GM19240 (cell line): ENCODE results near the gene ORAI2.
"Not testable (repeated sequence)": the region's sequence is repeated elsewhere in the genome, so short reads cannot be mapped to it uniquely, and the experiment has no call there.

Source experiments
- DNase-seq: peaks from one replicate; pipeline ENCODE4 v3.0.0; 2011; ENCODE audit warnings: low spot score; ENCODE audit not compliant: insufficient read length

Gene ORAI2

DNA sequence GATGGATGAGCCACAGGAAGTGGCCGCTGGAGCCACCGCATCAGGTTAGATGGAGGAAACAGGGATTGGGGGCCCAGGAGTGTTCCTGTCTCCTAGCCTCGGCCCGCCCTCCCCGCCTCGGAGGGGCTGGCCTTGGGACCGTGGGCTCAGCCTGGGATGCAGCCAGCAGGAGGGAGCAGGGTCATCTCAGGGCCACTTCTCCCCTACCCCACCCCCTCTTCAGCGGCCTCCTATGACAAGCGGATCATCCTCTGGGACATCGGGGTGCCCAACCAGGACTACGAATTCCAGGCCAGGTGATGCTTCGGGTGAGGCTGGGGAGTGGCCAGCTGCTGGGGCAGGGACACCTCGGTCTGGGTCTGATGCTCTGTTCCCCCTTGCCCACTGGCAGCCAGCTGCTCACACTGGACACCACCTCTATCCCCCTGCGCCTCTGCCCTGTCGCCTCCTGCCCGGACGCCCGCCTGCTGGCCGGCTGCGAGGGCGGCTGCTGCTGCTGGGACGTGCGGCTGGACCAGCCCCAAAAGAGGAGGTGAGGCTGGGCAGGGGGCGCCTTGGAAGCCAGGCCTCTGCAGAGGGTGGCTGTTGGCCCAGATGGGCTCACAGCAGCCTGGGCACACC, 36.1 kb downstream of the ORAI2 start:
- no peak for DNase-seq

- DNase-seq = no peak
Measured at GRCh38 chr7:102469972-102470825, 36.8 kb downstream of the ORAI2 start.

DNA sequence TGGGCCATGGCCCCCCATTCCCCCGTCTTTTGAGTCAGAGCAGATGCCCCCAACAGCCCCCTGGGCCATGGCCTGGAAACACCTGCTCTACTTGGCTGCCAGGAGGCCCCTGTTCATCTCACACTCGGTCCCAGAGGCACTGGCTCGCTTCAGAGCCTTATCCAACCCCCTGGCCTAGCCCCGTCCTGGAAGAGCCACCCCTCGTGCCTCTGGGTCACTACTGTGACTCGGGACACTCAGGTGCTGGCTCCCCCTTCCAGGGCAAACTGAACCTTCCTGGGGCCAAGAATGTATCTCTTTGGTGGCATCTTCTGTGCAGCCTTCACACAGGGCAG, 38.4 kb downstream of the ORAI2 start:
- DNase-seq = no peak

- no peak for DNase-seq
Measured at GRCh38 chr7:102472126-102473041, 39.0 kb downstream of the ORAI2 start.

GRCh38 chr7:102473271-102473991, 40.1 kb downstream of the ORAI2 start:
- DNase-seq = no peak

DNA sequence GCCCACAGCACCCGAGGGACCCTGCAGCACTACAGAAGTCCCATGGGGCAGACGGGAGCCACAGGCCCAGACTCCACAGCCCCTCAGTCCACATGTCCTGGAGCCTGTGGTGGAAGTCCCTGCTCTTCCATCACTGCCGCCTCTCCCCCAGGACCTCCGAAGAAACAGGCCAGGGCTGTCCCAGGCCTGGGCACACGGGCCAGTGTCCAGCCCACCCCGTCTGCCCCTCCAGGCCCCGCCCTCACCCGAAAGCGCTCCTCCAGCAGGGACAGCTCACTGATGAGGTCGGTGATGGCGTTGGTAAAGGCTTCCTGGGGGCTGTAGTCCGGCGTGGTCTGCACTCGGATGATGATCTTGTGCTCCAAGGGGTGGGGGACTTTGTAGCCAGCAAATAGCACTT, 40.7 kb downstream of the ORAI2 start:
- not testable (repeated sequence) for DNase-seq

GRCh38 chr7:102474736-102475435, 41.5 kb downstream of the ORAI2 start:
- DNase-seq = not testable (repeated sequence)

DNA sequence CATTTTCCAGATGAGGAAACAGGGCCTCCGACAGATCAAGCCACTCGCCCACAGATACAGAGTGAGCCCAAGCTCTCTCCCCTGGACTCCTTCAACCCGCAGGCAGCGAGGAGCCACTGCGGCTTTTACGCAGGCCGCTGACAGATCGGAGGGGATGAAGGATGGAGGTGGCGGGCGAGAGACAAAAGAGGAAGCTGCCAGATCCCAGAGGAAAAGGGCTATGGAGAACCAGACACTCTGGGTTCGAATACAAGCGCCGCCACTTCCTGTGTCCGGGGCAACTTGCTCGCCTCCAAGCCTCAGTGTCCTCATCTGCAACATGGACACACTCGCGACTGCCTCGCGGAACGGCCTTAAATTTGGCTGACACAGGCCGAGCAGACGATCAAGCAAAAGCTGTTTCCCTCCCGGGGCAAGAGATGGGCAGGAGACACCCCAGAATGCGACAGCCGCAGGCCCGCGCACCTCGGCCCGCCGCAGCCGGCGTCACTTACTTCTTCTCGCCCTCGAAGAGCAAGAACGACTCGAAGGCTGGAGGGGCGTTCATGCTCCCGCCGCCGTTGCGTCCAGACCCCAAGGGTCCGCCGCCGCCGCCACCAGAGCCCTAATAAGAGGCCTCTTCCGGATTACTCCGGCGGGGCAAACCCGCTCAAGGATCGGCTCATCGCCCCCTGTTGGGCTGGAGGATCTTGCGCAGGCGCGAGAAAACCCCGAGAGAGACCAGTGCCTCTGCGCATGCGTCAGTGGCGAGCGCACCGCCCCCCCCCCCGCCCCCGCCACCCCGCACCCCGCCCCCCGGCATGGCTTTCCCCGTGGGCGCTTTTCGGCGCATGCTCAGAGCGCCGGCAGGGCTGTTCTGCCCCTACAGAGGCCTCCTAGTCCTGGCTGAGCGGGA, 45.2 kb downstream of the ORAI2 start, which contains the start of gene POLR2J:
Gene POLR2J (minus strand): TSS at position 609 of the 895 bp plus-strand sequence. CDS start 62 bp downstream, at position 547.
- not testable (repeated sequence) for DNase-seq

- DNase-seq = not testable (repeated sequence)
Measured at GRCh38 chr7:102479209-102479584, 45.8 kb downstream of the ORAI2 start.

DNA sequence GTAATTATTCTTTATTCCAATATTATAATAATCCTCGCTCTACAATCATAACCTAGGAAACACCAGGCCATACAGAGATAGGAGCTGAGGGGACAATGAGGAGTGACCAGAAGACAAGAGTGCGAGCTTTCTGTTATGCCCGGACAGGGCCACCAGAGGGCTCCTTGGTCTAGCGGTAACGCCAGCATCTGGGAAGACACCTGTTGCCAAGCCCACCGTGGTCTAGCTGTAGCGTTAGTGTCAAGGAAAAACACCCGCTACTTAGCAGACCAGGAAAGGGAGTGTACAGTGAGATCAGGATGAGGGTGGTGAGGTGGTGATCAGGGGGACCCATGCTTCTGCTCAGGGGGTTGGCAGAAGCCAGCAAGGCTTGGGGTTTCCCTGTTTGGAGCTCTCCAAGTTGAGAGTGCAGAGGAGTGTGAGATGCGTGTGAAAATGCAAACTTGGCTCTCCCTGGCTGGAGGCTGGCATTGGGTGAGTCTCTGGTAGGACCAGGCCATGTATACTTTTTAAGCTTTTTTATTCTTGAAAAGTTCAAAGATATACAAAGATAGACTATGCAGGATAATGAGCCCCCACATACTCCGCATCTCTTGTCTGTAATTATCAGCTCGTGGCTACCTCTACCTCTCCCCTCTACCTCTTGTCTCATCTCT, 46.7 kb downstream of the ORAI2 start:
- not testable (repeated sequence) for DNase-seq

- not testable (repeated sequence) for DNase-seq
Measured at GRCh38 chr7:102481962-102482361, 48.6 kb downstream of the ORAI2 start.

GRCh38 chr7:102484317-102484716, 50.9 kb downstream of the ORAI2 start:
- not testable (repeated sequence) for DNase-seq

- DNase-seq = not testable (repeated sequence)
Measured at GRCh38 chr7:102490529-102491075, 57.2 kb downstream of the ORAI2 start.

DNA sequence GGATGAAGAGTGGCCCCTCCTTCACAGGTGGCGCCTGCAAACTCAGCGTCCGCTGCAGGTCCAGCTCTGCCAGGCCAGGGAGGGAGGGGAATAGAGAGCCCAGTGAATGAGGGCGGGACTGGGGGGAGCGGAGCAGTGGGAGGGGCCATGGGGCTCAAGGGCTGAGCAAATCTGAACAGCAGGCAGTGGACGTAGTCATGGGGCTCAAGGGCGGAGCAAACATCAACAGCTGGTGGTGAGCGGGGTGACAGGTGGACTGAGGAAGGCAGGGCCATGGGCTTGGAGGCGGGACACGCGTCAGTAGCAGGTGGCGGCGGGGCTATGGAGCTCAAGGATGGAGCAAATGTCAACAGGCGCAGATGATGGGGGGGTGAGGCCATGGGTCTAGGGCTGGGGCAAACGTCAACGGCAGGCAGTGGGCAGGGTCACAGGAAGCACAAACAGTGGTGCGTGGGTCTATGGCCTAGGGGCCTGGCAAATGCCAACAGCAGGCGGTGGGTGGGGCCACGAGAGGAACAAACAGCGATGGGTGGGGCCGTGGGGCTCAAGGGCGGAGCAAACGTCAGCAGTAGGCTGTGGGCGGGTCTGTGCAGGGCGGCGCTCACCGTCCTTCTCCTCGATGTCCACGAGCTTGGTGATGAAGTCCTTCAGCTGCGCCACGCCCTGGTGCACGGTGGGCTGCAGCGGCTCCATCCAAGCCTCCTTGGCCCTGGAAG, 60.0 kb downstream of the ORAI2 start:
- DNase-seq = not testable (repeated sequence)

DNA sequence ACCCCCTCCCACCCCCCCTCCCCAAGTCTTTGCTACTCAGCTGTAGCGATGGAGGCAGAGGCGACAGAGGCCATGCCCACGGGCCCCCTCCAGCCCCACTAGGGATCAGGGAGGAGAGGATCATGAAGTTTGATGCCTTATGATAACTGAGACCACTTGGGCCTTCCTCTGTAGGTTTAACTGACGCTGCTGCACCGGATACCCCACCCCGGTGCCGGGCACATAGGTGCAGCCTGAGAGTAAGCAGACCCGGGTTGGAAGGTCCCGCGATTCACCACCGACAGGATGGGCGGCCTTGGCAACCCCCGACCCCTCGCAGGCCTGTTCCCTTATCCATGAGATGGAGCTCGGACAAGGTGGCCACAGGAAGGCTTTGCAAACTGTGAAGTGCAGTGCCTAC, 60.7 kb downstream of the ORAI2 start:
- not testable (repeated sequence) for DNase-seq

- DNase-seq = not testable (repeated sequence)
Measured at GRCh38 chr7:102494473-102495149, 61.2 kb downstream of the ORAI2 start.

DNA sequence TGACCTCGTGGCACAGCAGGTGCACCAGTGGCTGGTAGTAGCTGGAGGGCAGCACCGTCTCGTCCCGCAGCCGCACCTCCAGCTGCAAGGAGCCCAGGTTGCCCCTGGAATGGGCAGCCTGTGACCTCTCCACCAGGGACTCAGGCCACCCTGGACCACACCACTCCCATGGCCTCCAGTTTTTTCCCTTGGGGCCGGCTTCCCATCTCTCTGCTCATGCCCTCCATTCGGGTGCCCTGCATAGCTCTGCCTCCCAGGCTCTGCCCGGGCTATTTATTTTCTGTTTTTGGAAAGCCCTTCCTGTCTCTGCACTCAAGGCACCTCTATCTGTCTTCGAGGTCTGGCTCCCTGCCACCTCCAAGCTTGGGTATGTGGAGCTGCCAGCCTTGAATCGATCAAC, 63.5 kb downstream of the ORAI2 start:
- not testable (repeated sequence) for DNase-seq
